HG03558 (cell line): ENCODE results near the gene NEB.
"Not testable (repeated sequence)": the region's sequence is repeated elsewhere in the genome, so short reads cannot be mapped to it uniquely, and the experiment has no call there.

ENCODE experiments used
- ATAC-seq: cut with Tn5 transposase; IDR thresholded peaks from one replicate; pipeline ENCODE4 v1.9.1; 2021; ENCODE audit warnings: moderate number of reproducible peaks; ENCODE audit not compliant: unreplicated experiment; ENCODE audit errors: extremely low read depth

NEB gene

GRCh38 chr2:151619337-151619989, 114.8 kb downstream of the NEB start:
- ATAC-seq, result no peak

GRCh38 chr2:151616760-151617339, 117.4 kb downstream of the NEB start:
- ATAC-seq, result no peak

GRCh38 chr2:151614606-151615306, 119.5 kb downstream of the NEB start:
- ATAC-seq, result no peak

GRCh38 chr2:151614159-151614558, 120.1 kb downstream of the NEB start:
- no peak for ATAC-seq

GRCh38 chr2:151611351-151611750, 122.9 kb downstream of the NEB start:
- no peak for ATAC-seq

GRCh38 chr2:151610310-151610709, 124.0 kb downstream of the NEB start:
- ATAC-seq, result no peak

- ATAC-seq, result no peak
Measured at GRCh38 chr2:151609705-151610104, 124.6 kb downstream of the NEB start.

- ATAC-seq, result not testable (repeated sequence)
Measured at GRCh38 chr2:151607459-151608424, 126.5 kb downstream of the NEB start.

- ATAC-seq, result not testable (repeated sequence)
Measured at GRCh38 chr2:151603530-151603929, 130.7 kb downstream of the NEB start.

- ATAC-seq, result not testable (repeated sequence)
Measured at GRCh38 chr2:151602402-151602801, 131.9 kb downstream of the NEB start.

- not testable (repeated sequence) for ATAC-seq
Measured at GRCh38 chr2:151601803-151602202, 132.5 kb downstream of the NEB start.

- not testable (repeated sequence) for ATAC-seq
Measured at GRCh38 chr2:151596903-151597608, 137.2 kb downstream of the NEB start.

GRCh38 chr2:151591908-151592255, 142.4 kb downstream of the NEB start:
- ATAC-seq, result not testable (repeated sequence)

GRCh38 chr2:151591250-151591907, 142.9 kb downstream of the NEB start:
- not testable (repeated sequence) for ATAC-seq

GRCh38 chr2:151581300-151581699, 153.0 kb downstream of the NEB start:
- ATAC-seq, result not testable (repeated sequence)

GRCh38 chr2:151580697-151581096, 153.6 kb downstream of the NEB start:
- not testable (repeated sequence) for ATAC-seq

GRCh38 chr2:151577116-151577515, 157.2 kb downstream of the NEB start:
- no peak for ATAC-seq

GRCh38 chr2:151576080-151576479, 158.2 kb downstream of the NEB start:
- no peak for ATAC-seq

GRCh38 chr2:151575338-151575737, 158.9 kb downstream of the NEB start:
- ATAC-seq, result no peak
